ENCODE data around the gene YWHAQ.

YWHAQ gene

DNA sequence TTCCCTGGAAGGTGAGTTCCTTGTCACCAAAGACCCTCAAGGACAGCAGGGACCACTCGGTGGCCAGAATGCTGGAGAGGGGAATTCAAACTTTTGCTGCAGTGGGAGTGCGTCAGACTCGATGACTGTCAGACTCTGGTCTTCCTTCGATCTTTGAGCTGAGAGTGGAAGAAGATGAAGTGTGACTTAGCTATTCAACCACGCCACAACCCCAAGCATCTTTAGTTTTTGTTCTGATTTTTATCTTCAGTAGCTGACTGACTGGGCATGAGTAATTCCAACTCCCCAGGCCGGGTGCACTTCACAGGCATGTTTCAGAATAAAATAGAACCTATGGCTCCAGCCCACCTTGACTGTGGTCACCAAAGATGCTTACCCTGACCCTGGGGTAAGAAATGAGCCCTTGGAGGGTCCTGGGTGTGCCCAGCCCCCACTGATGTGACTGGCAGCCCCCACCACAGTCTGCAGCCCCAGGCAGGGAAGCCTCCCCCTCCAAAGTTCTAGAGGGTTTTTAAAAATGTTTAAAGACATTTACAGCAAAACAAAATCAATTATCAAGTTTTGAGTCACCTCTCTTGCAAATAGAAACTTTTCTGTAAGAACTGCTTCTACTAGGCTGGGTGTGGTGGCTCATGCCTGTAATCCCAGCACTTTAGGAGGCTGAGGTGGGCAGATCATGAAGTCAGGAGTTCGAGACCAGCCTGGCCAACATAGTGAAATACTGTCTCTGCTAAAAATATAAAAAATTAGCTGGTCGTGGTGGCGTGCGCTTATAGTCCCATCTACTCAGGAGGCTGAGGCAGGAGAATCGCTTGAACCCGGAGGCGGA is 24.9 kb upstream of the YWHAQ start:
- peak; percentile 37 to 60 (median 58) for DNase-seq (ENCODE audit: low read depth in 2 of 3, low spot score in 1 of 3)

DNA sequence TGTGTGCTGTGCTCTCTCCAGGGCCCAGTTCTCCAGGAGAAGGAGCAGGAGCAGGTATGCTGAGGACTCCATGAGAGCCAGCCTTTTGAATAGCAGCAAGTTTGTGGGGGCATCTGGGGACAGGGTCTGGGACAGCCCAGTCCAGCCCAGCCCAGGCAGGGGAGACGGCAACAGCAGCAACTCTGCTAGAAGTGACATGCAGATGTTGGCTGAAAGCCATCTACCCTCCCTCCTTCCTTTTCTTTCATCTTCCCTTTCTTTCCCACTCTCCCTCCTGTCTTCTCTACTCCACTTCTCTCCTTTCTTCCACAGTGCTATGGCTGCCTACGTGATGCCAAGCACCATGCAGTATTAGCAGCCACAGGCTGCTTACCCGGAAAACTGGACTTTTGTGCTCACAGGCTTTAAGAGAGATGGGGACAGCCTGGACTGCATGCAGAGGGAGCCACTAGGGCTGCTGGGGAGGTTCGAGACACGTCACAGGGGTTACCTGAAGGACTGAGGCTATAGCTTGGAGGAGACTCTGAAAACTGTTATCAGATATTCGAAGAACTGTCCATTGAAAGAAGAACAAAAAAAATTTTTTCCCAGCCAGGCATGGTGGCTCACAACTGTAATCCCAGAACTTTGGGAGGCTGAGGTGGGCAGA is 23.8 kb upstream of the YWHAQ start:
- DNase-seq (ENCODE audit: low read depth in 2 of 3, low spot score in 1 of 3) = no peak

DNA sequence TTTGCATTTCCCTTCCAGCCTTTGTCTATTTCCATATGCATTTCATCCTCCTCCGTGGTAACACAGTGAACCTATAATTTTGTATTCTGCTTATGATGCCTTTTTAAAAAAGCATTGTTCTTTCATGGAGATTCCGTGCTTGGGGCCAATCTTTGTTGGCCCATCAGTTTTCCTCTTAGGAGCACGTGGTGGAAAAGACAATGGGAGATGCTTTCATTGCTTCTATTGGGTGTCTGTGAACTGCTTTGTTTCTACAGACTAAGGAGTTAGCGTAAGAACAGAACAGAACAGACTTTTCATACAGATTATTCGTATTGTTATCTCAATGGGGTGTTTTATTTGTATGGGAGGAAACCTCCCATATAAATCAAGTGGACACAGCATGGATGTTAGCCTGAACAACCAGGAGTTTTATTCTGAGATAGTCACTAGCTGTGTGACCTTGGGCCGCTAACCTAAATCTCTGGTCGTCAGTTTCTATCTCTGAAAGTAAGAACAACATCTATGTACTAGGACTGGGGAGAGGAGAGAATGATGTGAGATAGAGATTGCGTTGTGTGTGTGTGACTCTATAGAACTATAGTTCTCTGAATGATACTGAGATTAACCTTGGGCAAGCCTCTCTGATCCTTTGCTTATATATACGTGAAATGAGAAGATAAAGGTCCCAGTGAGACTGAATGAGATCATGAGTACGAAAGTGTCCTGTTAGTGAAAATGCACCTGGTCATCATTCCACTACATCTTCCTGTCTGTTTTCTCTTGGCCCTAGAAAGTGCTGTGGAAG is 22.9 kb upstream of the YWHAQ start:
- DNase-seq (ENCODE audit: low read depth in 2 of 3, low spot score in 1 of 3) = no peak

DNA sequence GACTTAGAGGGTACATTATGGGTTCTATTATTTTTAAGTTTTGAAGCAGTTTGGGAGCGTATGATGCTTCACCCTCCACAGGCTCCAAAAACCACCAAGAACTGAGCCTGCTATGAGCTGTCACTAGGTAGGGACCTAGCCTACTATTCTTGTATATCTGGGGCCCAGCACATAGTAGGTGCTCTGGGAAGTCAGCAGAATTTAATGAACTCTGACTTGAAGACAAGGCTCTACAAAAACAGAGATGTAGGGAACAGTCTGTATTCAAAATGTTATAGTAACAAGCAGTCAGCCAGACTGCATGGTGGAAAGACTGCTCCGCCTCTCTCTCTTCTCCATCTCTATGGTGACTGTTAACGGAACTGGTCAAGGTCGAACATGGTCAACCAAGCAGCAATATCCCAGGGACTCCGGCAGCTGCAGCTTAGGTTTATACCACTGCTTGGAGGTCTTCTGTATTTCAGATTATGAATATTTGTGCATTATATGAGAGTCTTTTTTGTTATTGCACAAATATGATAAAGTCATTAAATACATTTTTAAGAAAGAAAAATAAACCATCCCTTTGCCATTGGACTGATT is 22.2 kb upstream of the YWHAQ start:
- no peak for DNase-seq (ENCODE audit: low read depth in 2 of 3, low spot score in 1 of 3)

DNA sequence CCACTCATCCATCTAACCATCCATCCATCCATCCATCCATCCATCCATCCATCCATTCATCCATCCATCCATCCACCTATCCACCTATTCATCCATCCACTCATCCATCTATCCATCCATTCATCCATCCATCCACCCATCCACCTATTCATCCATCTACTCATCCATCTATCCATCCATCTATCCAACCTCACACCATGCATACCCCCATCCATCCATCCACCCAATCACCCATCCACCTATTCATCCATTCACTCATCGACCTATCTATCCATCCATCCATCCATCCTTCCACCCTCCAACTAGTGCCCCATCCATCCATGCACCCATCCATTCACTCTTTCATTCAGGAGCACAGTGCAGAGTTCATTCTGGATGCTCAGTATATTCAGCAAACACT is 21.5 kb upstream of the YWHAQ start:
- no peak for DNase-seq (ENCODE audit: low read depth in 2 of 3, low spot score in 1 of 3)

DNA sequence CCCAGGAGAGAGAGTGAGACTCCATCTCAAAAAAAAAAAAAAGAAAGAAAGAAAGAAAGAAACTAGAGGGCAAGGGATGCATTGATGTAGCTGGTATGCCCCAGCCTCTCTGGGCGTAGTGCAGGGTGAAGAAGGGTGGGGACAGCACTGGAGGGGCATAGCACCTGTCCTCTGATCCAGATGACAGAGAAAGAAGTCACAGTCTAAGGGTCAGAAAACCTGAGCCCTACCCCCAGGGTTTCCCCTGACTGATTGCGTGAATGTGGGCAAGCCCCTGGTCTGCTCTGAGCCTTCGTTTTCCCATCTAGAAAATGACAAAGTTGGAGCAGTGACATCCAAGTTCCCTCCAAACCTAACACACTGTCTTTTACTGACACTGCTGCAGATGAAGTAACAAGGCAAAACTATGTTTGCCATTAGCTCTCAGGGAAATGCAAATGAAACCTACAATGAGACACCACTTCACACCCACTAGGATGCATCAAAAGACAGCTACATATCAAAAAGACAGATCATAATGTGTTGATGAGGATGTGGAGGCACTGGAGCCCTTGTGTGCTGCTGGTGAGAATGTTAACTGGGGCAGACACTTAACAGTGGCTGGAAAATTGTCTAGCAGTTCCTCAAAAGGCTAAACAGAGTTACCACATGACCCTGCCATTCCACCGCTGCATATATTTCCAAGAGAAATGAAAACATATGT is 19.5 kb upstream of the YWHAQ start:
- no peak for DNase-seq (ENCODE audit: low read depth in 2 of 3, low spot score in 1 of 3)

DNA sequence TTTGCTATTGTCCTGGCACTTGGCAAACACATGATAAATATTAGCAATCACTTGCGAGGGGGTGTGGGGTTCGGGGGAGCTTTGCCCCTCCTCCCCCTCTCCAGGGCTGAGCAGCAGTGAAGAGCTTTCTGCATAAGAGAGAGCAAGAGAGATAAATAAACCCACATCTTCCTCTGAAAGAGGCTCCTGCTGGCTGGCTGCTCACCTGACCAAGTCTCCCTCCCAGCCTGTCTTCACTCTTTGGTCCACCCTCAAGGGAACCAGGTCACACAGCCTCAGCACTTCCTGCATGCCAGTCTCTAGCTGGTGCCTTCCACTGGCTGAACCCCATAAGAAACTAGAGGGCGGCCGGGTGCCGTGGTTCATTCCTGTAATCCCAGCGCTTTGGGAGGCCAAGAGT is 18.5 kb upstream of the YWHAQ start:
- no peak for DNase-seq (ENCODE audit: low read depth in 2 of 3, low spot score in 1 of 3)

DNA sequence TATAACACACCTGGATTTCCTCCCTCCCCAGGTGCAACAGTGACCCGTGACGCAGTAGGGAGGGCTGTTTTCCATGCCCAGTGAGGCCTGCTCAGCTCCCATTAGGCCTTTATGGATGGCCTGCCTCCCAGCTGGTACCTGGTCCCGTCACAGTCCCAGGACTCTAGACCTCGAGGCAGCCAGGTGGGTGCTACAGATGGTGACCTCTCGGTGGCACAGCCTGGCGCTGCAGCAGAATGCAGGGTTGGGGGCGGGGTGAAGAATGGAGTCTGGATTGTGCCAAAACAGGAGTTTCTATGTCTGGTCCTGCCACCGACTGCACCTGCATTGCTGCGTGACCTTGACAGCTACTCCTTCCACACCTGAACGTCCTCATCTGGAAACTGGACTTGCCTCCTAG is 18.0 kb upstream of the YWHAQ start:
- no peak for DNase-seq (ENCODE audit: low read depth in 2 of 3, low spot score in 1 of 3)

DNA sequence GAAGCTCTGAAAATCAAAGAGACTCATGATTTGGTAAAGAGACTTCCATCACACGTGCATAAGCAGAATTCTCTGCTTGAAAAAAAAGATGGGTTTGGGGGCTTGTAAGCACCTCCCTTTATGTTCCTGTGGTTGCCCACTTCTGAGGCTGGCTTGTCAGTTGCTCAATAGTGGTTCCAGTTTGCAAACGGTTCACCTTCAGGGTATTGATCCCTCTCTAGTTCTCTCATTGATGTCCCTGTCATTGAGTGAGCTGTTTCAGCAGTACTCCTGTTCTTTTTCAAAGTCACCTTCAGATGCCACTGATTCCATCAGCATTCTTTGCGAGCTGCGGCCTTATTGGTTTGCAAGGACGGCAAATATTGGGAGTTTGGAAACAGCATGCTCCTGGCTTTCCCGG is 17.1 kb upstream of the YWHAQ start:
- no peak for DNase-seq (ENCODE audit: low read depth in 2 of 3, low spot score in 1 of 3)

DNA sequence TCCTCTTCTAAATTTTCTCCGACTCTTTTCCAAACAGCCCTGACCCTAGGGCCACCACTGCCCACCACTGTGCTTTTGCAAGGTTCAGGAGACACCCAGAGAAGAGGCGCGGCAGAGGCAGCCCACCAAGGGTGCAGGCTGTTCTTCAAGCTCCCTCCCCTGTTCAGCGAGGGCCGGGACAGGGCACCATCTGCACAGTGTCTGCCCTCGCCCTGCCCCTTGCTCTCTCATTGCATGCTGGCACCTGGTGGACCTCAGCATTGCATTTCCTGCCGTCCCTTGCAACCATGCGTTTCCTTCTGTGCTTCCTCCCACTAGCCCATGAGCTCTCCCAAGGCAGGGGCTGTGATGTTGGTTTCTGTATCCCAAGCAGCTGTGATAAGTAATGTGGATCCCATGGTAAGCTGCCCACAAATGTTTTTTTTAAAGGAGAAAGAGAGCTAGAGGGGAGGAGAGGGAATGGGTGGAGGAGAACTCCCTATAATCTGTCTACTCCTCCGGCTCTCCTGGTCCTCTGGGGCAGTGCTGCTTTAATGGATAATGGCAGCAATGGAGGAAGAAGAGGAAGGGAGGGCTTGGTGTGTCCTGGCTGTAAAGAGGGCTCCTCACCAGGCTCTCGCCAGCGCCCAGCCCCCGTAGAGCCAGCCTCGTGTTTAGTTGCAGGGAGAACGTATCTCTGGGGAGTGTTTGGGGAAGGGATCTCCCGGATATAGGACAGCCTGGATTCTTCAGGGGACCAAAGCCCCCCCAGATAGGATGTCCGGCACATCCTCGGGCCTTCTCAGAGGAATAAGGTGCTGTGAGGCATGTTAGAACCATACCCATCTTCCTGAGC is 15.6 kb upstream of the YWHAQ start:
- no peak for DNase-seq (ENCODE audit: low read depth in 2 of 3, low spot score in 1 of 3)

DNA sequence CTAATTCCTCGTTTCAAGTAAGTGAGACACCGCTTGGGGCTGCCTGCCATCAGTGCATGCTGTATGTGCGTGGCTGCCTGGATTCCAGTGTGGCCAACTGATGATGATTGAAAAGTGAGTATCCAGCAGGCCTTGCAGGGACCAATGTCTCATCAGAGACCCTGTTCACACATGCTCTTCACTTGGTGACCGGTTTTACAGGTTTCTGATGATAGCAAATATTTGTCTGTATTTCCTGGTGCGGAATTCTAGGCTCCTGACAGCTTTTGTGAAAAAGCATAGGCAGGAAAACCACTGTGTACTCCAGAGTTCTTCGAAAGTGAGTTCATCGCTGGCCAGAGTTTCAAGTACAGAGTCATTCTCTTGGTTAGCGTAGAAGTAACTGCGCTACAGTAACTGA is 13.8 kb upstream of the YWHAQ start:
- DNase-seq (ENCODE audit: low read depth in 2 of 3, low spot score in 1 of 3) = no peak

DNA sequence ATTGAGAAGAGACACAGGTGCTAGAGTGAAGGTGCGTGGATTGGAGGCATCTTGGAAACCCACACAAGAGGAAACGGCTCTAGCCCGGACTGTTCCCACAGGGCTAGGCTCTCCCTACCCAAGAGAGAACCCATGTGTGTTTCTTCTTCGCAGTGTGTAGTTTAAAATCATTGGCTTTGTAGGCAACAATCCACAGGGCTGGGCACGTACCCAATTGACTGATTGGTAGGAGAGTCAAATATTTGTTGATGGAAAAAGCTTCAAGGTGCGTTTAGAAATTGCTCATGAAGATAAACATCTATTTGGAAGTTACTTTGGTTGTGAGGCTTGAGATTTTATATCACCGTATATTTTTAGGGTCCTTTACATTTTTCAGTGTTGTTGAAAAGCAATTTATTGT is 13.2 kb upstream of the YWHAQ start:
- DNase-seq (ENCODE audit: low read depth in 2 of 3, low spot score in 1 of 3) = no peak

DNA sequence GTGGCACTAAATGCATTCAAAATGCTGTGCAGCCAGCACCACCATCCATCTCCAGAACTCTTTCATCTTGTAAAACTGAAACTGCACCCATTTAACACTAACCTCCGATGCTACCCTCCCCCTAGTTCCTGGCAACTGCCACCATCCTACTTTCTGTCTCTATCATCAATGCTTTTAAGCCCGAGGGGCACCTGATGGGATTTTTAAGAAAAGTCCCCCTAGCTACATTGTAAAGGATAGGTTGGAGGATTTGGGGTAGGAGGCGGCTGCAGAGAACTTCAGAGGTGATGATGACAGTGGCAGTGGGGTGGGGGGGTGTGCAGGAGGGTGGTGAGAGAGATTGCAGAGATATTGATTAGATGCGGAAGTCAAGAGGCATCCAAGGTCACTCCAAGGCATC is 10.8 kb upstream of the YWHAQ start:
- peak in 1 of 3 donors; percentile 10 for DNase-seq (ENCODE audit: low read depth in 2 of 3, low spot score in 1 of 3)

DNA sequence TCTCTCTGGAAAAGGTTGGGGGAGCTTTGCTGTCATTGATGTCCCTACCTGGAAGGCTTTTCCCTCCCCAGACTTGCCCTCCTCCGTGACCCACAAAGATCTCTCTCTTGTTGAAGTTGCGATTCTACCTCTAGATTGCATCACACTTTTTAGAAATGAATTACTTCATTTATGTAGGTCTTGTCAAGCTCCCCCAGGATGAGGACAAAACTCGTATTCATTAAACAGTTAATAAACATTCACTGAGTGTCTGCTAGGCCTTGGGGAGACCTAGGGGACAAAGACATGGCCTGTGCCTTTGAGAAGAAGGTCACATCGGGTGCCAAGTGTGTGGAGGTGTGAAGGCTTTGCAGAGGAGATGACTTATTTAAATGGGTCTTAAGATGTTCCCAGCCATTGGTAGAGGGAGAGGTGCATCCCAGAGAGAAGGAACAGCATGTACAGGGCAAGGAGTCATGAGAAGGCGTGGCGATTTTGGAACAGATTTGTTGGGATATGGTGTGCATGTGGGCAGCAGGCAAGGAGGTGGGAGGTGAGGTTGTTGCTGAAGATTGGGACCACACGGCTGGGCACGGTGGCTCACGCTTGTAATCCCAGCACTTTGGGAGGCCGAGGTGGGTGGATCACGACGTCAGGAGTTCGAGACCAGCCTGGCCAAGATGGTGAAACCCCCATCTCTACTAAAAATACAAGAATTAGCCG is 9.8 kb upstream of the YWHAQ start:
- DNase-seq (ENCODE audit: low read depth in 2 of 3, low spot score in 1 of 3) = no peak

DNA sequence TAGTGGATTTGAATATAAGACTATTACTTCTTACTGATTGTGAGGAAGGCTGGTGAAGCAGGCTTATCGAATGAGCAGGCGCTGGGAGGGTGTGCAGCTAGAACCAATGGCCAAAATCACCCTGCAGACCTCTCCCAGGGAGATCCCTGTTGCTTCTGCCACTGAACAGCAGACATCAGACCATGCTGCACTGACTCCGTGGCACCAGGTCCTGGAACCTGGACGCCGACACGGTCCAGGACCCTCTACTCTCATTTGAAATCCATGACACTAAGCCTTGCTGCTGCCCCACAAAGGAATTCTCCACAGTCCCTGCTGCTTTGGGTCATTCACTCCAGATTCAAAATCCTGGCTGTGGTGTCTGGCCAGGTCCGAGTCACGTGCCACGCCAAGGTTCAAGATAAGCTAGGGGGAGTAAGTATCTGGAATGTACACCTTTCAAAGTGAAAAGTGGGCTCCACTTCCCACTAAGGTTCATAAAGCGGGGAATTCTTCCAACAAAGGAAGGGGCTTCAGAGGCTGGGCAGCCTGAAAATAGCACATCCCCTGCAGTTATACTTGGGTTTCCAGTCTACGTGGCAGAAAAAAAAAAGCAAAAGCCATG is 9.0 kb upstream of the YWHAQ start:
- no peak for DNase-seq (ENCODE audit: low read depth in 2 of 3, low spot score in 1 of 3)

DNA sequence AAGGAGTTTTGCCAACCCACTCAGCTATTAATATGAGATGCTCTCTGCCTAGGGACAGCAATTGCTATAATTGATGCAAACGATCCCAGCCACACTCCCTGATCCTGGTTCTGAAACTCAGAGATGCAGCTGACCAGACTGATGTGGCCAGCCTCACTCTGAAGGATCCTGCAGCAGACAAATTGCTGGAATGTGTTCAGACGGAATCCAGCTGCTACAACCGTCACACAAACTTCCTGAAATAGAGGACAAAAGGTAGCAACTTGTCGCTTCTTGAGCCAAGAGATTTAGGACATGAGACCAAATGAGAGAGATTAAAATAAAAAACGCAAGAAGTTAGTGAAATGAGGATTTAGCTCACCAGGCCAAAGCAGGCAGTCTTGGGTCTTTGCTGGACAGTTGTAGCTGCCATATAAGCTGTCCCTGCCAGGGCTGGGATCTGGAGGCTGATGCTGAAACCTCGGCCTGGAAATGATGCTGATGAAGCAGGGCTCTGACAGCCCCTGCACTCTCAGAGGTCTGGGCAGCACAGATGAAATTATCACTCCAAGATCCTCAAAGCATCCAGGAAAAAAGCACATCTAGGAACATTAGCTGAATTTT is 8.3 kb upstream of the YWHAQ start:
- DNase-seq (ENCODE audit: low read depth in 2 of 3, low spot score in 1 of 3) = no peak

DNA sequence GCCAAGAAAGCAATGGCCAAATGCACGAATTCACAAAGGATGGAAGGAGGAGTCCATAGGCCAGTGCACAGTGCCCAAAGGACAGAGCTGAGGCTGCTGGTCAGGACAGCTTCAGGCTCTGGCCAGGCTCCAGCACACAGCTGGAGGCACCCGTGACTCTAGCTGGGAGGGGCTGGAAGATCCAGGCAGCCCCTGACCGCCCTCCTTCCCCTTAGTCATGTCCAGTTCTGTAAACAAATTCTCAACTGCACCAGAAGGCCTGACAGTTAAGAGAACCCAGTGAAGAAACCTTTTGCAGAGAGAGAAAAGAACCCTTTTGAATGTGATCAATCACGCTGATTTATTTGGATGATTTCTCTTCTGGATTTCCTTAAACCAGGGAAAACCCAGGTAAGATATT is 7.7 kb upstream of the YWHAQ start:
- DNase-seq (ENCODE audit: low read depth in 2 of 3, low spot score in 1 of 3) = no peak

DNA sequence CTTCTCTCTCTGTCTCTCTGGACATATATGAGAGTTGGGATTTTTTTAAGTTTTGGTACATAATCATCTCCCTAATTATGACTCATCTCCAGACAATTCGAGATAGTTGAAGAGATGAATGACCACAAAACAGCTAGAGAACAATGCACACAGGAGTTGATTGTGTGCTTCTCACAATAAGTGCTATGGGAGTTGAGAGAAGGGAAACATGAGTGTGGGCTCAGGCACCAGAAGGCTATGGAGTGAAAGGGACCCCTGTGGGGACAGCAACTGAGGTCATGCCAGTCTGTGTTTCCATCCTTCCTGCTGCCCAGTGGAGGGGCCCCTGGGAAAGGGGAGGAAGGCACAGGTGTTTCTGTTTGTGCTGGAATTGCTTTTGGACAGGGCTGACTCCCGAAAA is 6.5 kb upstream of the YWHAQ start:
- DNase-seq (ENCODE audit: low read depth in 2 of 3, low spot score in 1 of 3) = no peak

DNA sequence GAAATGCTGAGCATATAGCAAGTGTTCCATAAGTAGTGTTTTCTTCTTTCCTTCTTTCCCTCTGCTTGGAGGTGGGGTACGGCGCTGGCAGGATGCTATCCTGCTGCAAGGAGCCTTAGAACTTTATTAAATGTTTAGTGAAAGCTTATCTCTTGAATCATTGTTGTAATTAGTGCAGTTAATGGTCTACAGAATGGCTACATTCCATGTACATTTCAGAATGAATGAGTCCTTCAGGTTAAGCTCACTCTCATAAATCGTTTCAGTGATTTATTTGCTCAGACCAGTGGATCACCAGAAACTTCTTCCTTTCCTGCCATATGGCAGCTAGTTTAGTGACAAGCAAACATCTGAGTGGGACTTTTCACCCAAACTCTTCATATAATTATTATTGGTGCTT is 3.3 kb upstream of the YWHAQ start:
- no peak for DNase-seq (ENCODE audit: low read depth in 2 of 3, low spot score in 1 of 3)

All from stimulated activated CD4-positive, alpha-beta T cell treated with anti-CD3 and anti-CD28 coated beads, Interleukin-12 subunit alpha, Interleukin-12 subunit beta, amount 100 ng/mL, for 48 hours (primary cell).